Inflammatory macrophage treated with lipopolysaccharide for 1 hour (primary cell): ENCODE data around the gene FASTKD1.

Source experiments
- DNase-seq, 2 donors: peaks; one replicate each; pipeline ENCODE4 v3.0.0-alpha.2; 2020 to 2022

Gene FASTKD1

DNA sequence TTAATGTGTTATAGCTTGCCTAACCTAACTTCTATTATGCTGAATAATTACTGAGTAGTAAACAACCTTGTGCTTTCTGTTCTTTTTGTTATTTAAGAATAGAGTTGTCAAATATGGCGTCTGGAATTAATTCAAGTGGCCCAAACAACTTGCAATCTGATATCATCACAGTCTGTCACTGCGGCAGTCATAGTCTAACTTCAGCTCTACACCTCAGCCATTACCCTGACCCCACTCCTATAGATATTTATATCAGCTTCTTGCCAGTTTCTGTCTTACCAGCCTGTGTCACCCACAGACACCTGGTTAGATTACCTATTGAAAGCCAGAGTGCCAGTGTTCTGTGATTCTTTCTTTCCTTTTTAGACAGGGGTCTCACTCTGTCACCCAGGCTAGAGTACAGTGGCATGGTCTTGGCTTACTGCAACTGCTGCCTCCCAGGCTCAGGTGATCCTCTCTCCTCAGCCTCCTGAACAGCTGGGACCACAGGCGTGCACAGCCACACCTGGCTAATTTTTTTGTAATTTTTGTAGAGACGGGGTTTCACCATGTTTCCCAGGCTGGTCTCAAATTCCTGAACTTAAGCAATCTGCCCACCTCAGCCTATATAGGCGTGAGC, 78.2 kb downstream of the FASTKD1 start:
- no peak for DNase-seq

DNA sequence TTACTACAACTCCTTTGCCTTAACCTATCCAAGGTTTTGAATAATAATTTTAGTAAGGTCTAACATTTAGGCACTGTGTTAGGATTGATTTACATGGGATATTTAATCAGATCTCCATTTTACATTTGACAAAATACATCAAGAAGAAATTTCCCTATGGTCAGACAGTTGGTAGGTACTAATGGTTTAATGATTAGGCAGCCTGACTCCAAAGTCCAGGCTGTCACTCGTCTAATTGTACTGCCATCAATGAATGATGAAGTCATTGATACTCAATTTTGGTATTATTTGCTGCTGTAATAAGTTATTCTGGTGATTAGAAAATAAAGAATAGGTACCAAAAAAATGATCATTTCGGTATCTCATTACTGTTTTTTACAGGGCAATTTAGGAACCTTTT, 80.3 kb downstream of the FASTKD1 start:
- no peak for DNase-seq

DNA sequence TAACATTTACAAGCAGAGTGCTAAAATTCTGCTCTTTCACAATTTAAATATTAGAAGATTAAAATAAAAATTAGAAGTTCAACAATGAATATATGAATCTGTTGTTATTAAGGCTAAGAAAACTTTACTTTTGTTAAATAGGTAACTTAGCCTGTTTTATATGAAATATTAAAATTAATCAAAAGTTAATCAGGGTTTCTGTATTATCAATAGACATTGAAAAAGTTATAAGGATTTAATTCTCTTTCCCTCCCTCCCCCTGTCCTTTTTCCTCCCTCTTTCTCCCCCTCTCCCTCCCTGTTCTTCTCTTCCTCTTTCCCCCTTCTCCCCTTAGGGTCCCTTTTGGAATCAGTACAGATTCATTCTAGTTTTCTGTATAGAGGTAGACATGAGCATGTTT, 82.3 kb downstream of the FASTKD1 start:
- DNase-seq, result no peak

DNA sequence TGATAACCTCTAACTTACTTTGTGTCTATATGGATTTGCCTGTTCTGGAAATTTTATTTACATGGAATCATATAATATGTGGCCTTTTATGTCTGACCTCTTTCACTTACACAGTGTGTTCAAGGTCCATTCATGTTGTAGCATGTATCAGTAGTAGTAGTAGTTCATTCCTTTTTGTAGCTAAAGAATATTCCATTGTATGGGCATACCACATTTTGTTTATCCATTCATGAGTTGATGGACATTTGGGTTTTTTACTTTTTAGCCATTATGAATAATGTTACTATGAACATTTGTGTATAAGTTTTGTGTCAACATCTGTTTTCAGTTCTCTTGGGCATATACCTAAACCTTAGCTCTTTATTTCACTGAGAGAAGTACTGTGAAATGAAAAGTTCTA, 82.8 kb downstream of the FASTKD1 start:
- DNase-seq, result no peak

DNA sequence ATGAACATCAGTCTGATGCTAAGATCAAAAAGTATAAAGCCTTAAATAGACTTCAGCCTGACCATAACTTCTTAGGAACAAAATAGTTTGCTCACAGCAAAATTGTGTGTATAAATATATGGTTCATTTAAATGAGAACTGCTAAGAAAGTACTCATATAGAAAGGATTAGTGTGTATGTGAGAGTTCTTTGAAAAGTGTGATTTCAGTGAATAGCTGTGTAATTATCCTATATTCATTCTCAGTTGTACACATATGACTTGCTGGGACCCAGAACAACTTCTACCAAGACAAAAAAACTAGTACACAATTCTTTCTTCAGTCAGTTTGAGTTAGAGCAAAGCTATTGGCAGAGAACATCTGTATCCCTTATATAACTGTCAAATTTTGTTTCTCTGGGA, 87.2 kb downstream of the FASTKD1 start:
- no peak for DNase-seq

DNA sequence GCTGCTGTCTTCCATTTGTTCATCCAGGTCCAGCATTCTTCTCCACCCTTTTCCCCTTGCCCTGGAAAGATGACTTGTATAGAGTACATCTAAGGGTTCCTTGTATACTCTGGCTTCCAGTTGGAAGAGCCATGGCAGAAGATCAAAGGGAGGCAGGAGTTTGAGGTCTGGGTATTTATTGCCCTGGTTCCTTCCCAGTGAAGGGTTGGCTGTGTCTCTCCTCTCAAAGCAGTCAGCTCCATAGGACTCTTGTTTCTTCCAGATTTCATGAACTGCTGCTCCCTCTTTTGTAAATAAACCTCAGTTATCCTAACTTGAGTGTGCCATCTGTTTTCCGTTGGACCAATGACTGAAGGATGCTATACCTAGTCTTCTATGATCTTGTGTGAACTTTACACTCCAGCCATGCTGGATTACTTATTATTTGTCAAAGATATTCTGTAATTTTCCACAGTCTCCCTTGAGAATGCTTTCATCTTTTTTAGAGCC, 88.0 kb downstream of the FASTKD1 start:
- no peak for DNase-seq

DNA sequence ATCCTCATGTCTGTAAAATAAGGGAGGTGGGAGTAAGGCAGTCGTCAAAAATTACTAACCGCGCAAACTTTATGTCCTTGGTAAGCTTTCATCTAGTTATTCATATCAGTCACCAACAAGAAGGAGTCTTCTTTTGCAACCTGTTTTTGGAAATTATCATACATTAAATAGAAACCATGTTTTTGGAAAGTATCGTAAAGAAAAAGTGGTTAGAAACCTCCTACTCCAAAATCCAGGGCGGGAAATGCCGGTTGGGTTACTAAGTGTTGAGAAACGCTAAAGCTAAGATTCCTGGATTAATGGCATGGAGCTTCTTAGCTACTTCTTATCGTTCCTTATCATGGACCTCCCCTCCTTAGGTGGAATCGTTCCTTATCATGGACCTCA, 93.6 kb downstream of the FASTKD1 start:
- no peak for DNase-seq
